GM19193 (cell line): ENCODE measurements around the gene TMEM271.

Experiments
- POLR2A ChIP-seq: IDR thresholded peaks from 4 replicates; pipeline ENCODE4 v1.6.1; 2011; ENCODE audit not compliant: insufficient read depth, insufficient read length; ENCODE audit errors: extremely low read depth

TMEM271 gene

GRCh38 chr4:526971-527460, 49.1 kb downstream of the TMEM271 start:
- TF ChIP-seq POLR2A, result no peak

GRCh38 chr4:526189-526909, 49.7 kb downstream of the TMEM271 start:
- TF ChIP-seq POLR2A, result no peak

GRCh38 chr4:525660-526059, 50.4 kb downstream of the TMEM271 start:
- no peak for TF ChIP-seq POLR2A

- TF ChIP-seq POLR2A, result no peak
These were observed 51.9 kb downstream of the TMEM271 start for GRCh38 chr4:524196-524595.
